K562 (cell line): ENCODE measurements around the gene DPEP2. TPM values are rescaled to one million over a fixed set of nuclear protein-coding genes. Genes with fewer than 3 reads are reported as not detected.
A peak's percentile ranks its signal among the peaks of the same experiment; 100 is the strongest.

ENCODE experiments used
- ATAC-seq: fragments of 200-7000 bp; cut with Tn5 transposase; 3 replicates; pipeline ENCODE4 v1.9.1; 2020; ENCODE audit warnings: moderate library complexity
- BruUV-seq: library from RNA; stranded (reverse); fragments of 400-500 nt; replicated peaks from 2 replicates; lab custom pipeline; 2021; lab: Mats Ljungman, UMichigan
- CTCF ChIA-PET: fragments of 300-600 bp; formaldehyde crosslinking; extraction: SDS; loops from one replicate; lab custom pipeline; 2021; ENCODE audit warnings: low intra/inter-chr PET ratio; lab: Yijun Ruan, JAX
- POLR2A ChIA-PET: fragments of 300-600, 350-650 bp; sonication (Branson Sonifier 250); formaldehyde crosslinking; extraction: SDS; loops from one replicate; lab custom pipeline; 2021; ENCODE audit warnings: antibody characterized with exemption, inconsistent platforms; lab: Yijun Ruan, JAX
- DNase-seq, 4 experiments: peaks; one replicate each; pipeline versions ENCODE4 v3.0.0 to v3.0.0-alpha.2; 2011 to 2018; ENCODE audit warnings: low spot score in 3 of 4, mixed read lengths in 3 of 4; ENCODE audit errors: extremely low read depth in 1 of 4
- FAIRE-seq: peaks from 2 replicates; lab custom pipeline; 2011; peaks lifted over from hg19 to GRCh38; lab: Jason Lieb, UNC
- H2AFZ ChIP-seq: 2 replicates; pipeline ENCODE4 v1.6.0; 2011; ENCODE audit warnings: low read depth, low read length, control low read depth, inconsistent platforms
- H3K27ac ChIP-seq: fragments of 200-600 bp; 3 replicates; pipeline ENCODE4 v1.8.0; 2011; ENCODE audit warnings: low read depth, mild to moderate bottlenecking, control low read depth, inconsistent platforms, low read length, moderate library complexity, mixed read lengths; ENCODE audit errors: extremely low read depth
- H3K27me3 ChIP-seq, 2 experiments: fragments of 300-600 bp in 1 of 2; 2 replicates in 1 of 2; 3 replicates in 1 of 2; pipeline versions ENCODE4 v1.6.0 to v1.8.0; 2011; ENCODE audit warnings: inconsistent platforms in 2 of 2, low read length in 2 of 2, mild to moderate bottlenecking in 1 of 2, mixed read lengths in 1 of 2, moderate library complexity in 1 of 2; ENCODE audit not compliant: control insufficient read depth in 2 of 2, insufficient read depth in 2 of 2
- H3K36me3 ChIP-seq: fragments of 300-600 bp; 3 replicates; pipeline ENCODE4 v1.8.0; 2011; ENCODE audit warnings: mild to moderate bottlenecking, low read length, inconsistent platforms; ENCODE audit not compliant: control insufficient read depth, insufficient read depth
- H3K4me1 ChIP-seq, 2 experiments: fragments of 200-600 bp in 1 of 2; replicated peaks in 1 of 2; 2 replicates in 1 of 2; 3 replicates in 1 of 2; pipeline versions ENCODE4 v1.5.1 to v1.8.0; 2011; ENCODE audit warnings: inconsistent platforms in 2 of 2, low read length in 2 of 2, mild to moderate bottlenecking in 1 of 2, mixed read lengths in 1 of 2, moderate library complexity in 1 of 2; ENCODE audit not compliant: control insufficient read depth in 2 of 2, insufficient read depth in 2 of 2
- H3K4me2 ChIP-seq: 2 replicates; pipeline ENCODE4 v1.6.1; 2011; ENCODE audit warnings: low read length, control low read depth, inconsistent platforms, mixed read lengths; ENCODE audit not compliant: insufficient read depth
- H3K4me3 ChIP-seq: fragments of 200-600 bp; sonication (generic), shearing (Covaris generic); 2 replicates; pipeline ENCODE4 v1.5.1; 2016; ENCODE audit warnings: control low read depth, inconsistent platforms
- H3K79me2 ChIP-seq: fragments of 200-600 bp; 3 replicates; pipeline ENCODE4 v1.8.0; 2011; ENCODE audit warnings: low read length, inconsistent platforms; ENCODE audit not compliant: control insufficient read depth, insufficient read depth
- H3K9ac ChIP-seq, 2 experiments: 2 replicates each; pipeline versions ENCODE4 v1.6.0 to v1.6.1; 2011; ENCODE audit warnings: low read depth in 2 of 2, low read length in 2 of 2, control low read depth in 1 of 2, inconsistent platforms in 1 of 2, mild to moderate bottlenecking in 1 of 2, mixed read lengths in 1 of 2; ENCODE audit not compliant: insufficient read depth in 1 of 2
- H3K9me1 ChIP-seq: one replicate; pipeline ENCODE4 v1.6.0; 2011; ENCODE audit warnings: inconsistent platforms, mild to moderate bottlenecking, low read length, moderate library complexity; ENCODE audit not compliant: control insufficient read depth, insufficient read depth
- H3K9me3 ChIP-seq: replicated peaks from 2 replicates; pipeline ENCODE4 v1.5.1; 2011; ENCODE audit warnings: low read depth, low read length, inconsistent platforms; ENCODE audit not compliant: control insufficient read depth, insufficient read depth
- H4K20me1 ChIP-seq: replicated peaks from 2 replicates; pipeline ENCODE4 v1.6.1; 2011; ENCODE audit warnings: low read length, inconsistent platforms, mixed read lengths; ENCODE audit not compliant: control insufficient read depth, insufficient read depth
- FOXA3 ChIP-seq, 2 experiments: fragments of 450-650 bp in 1 of 2; sonication (generic) in 1 of 2; formaldehyde crosslinking; IDR thresholded peaks in 1 of 2; conservative IDR thresholded peaks in 1 of 2; 2 replicates each; pipeline versions ENCODE4 v1.4.0 to v1.8.0; 2020 to 2022; ENCODE audit warnings: mild to moderate bottlenecking in 2 of 2, missing genetic modification reagents in 1 of 2
- FOXK1 ChIP-seq: sonication (generic); formaldehyde crosslinking; IDR thresholded peaks from 2 replicates; pipeline ENCODE4 v1.8.0; 2022; ENCODE audit warnings: missing genetic modification reagents, mild to moderate bottlenecking, borderline replicate concordance
- FUS ChIP-seq: fragments of 200-400 bp; formaldehyde crosslinking; optimal IDR thresholded peaks from 2 replicates; pipeline ENCODE3; 2017; ENCODE audit warnings: low read depth, low read length
- GTF2B ChIP-seq: IDR thresholded peaks from 2 replicates; pipeline ENCODE4 v1.6.1; 2011; ENCODE audit not compliant: insufficient read length; ENCODE audit errors: extremely low read depth
- RBM14 ChIP-seq: fragments of 200-400 bp; formaldehyde crosslinking; IDR thresholded peaks from 2 replicates; pipeline ENCODE4 v1.6.1; 2018; ENCODE audit warnings: low read depth, mild to moderate bottlenecking, low read length, moderate library complexity, borderline replicate concordance; ENCODE audit not compliant: insufficient read depth
- RFX5 ChIP-seq: IDR thresholded peaks from 2 replicates; pipeline ENCODE4 v1.6.1; 2011; ENCODE audit warnings: low read depth, mild to moderate bottlenecking, improper control_type of control experiment, low read length
- TCFL5 ChIP-seq: fragments of 250-450 bp; sonication (Bioruptor Pico); conservative IDR thresholded peaks from 2 replicates; pipeline ENCODE4 v1.6.1; 2021; ENCODE audit warnings: mild to moderate bottlenecking, moderate library complexity, matching md5 sums
- TRIM25 ChIP-seq: fragments of 450-650 bp; IDR thresholded peaks from 2 replicates; pipeline ENCODE4 v1.7.0; 2016; ENCODE audit warnings: borderline replicate concordance
- YY1 ChIP-seq, 3 experiments: IDR thresholded peaks; 2 replicates each; pipeline ENCODE4 v1.6.1; 2011; ENCODE audit warnings: low read length in 2 of 3, mild to moderate bottlenecking in 2 of 3, moderate library complexity in 2 of 3, borderline replicate concordance in 1 of 3, control low read depth in 1 of 3, low read depth in 1 of 3; ENCODE audit not compliant: insufficient read depth in 3 of 3, insufficient replicate concordance in 2 of 3, control insufficient read depth in 1 of 3, insufficient read length in 1 of 3; ENCODE audit errors: extremely low read depth in 1 of 3
- ZNF408 ChIP-seq: fragments of 250-450 bp; sonication (Bioruptor Pico); IDR thresholded peaks from 2 replicates; pipeline ENCODE4 v1.4.0; 2020; ENCODE audit warnings: low read depth, mild to moderate bottlenecking, moderate library complexity
- ZNF589 ChIP-seq: fragments of 200-800 bp; sonication (Bioruptor generic); IDR thresholded peaks from 2 replicates; pipeline ENCODE4 v1.6.1; 2016; ENCODE audit warnings: low read depth, missing genetic modification characterization, missing compliant biosample characterization
- ZNF639 ChIP-seq, 2 experiments: fragments of 200-800 bp in 1 of 2; sonication (Bioruptor generic) in 1 of 2; sonication (generic) in 1 of 2; formaldehyde crosslinking in 1 of 2; IDR thresholded peaks in 1 of 2; conservative IDR thresholded peaks in 1 of 2; 2 replicates each; pipeline versions ENCODE4 v1.5.0 to v1.6.1; 2016 to 2020; ENCODE audit warnings: missing compliant biosample characterization in 1 of 2, missing genetic modification characterization in 1 of 2, missing genetic modification reagents in 1 of 2
- WGBS: fragments of 100-300 bp; shearing (Covaris generic); methylation state at CpG from one replicate; pipeline ENCODE4 v1.1.6; 2016; ENCODE audit warnings: low coverage, mixed read lengths; ENCODE audit not compliant: insufficient coverage; ENCODE audit errors: missing lambda C conversion rate; 5-methylcytosine and 5-hydroxymethylcytosine counted together
- in situ Hi-C: fragments of 300-500 bp; cut with MboI; formaldehyde crosslinking; loops from 4 replicates; pipeline ENCODE4 v1.15.0; 2018; ENCODE audit warnings: inconsistent platforms, mixed read lengths
- intact Hi-C: fragments of 100-400 bp; cut with micrococcal nuclease; formaldehyde crosslinking; loops from 2 replicates; pipeline ENCODE4 v1.14.2; 2022
- polyA plus RNA-seq, 8 experiments: library from polyadenylated mRNA; depleted of rRNA in 4 of 8; stranded (reverse) in 5 of 8; unstranded in 3 of 8; fragments of >200 nt; fragmentation: Nextera tagmentation in 2 of 8; fragmentation: Illumina TruSeq in 1 of 8; extraction: Ambion mirVana in 2 of 8; extraction: Trizol in 1 of 8; gene quantifications; 2 replicates each; pipeline versions ENCODE4 v1.2.1 to v1.2.3, GENCODE V29; 2011 to 2014; ENCODE audit warnings: inconsistent platforms in 1 of 8, missing spikeins in 1 of 8
- total RNA-seq, 7 experiments: library from RNA; depleted of rRNA in 6 of 7; stranded (reverse); fragments of >200 nt in 6 of 7; fragmentation: Illumina TruSeq in 2 of 7; extraction: Trizol in 2 of 7; gene quantifications; 2 replicates each; pipeline versions ENCODE4 v1.2.1 to v1.2.3, GENCODE V29; 2011 to 2021; ENCODE audit warnings: low replicate concordance in 1 of 7

The DPEP2 gene
- total and polyA plus RNA-seq, 9 of the 15 experiments (the other 6 are each of a cell fraction or from before 2014, with no cell fraction given): 0.14 to 1.2 (median 0.38) TPM

DNA sequence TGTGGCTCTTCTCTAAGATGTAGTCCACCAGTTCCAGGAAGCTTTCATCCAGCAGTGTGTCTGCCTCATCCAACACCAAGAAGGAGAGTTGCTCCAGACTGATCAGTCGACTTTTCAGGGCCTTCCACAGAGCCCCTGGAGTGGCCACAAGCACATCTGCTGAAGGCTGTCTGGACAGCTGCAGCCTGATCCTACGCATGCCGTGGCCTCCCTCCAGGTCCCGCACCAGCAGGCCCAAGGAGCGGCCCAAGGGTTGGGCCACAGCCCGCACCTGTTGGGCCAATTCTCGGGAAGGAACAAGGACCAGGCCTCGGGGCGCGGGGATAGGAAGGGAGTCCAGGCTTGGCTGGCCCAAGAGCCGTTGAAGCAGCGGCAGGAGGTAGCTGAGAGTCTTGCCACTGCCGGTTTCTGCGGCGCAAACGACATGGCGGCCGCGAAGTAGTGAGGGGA, 23.0 kb upstream of the DPEP2 start:
- ATAC-seq: peak; percentile 42

More for the DNA sequence above, 23.0 kb upstream of the DPEP2 start:
- CTCF ChIA-PET: no interaction called here
- H3K9ac ChIP-seq: peak overlapping the region; percentile 90 to 100
- FAIRE-seq: no peak
- no peaks in the 10 kb centered on the region; the same call in 1 of the 2 replicates for H4K20me1 ChIP-seq
- no peak for TF ChIP-seq FUS
- no peak for TF ChIP-seq TCFL5 (CRISPR knock-in tag)
- TF ChIP-seq ZNF408: no peak
- no peak for TF ChIP-seq TRIM25
- 0 out of 2 replicates have a peak, but pooled peaks have one; percentile 88 for TF ChIP-seq RBM14
- TF ChIP-seq GTF2B: no peak
- peak in 1 of 3 experiments; percentile 67 for TF ChIP-seq YY1 (IDR thresholded peaks at IDR 0.05; ENCODE audit: borderline replicate concordance in 1 of 3, control insufficient read depth in 1 of 3, extremely low read depth in 1 of 3, insufficient read depth in 3 of 3, insufficient read length in 1 of 3, insufficient replicate concordance in 2 of 3, low read depth in 1 of 3, low read length in 2 of 3)
- 0 out of 2 replicates have a peak, but pooled peaks have one; percentile 10 for TF ChIP-seq FOXK1
- TF ChIP-seq ZNF639 (CRISPR knock-in tag; conservative IDR thresholded peaks at IDR 0.05 in 1 of 2, IDR thresholded peaks at IDR 0.05 in 1 of 2): no peak
- no peak for TF ChIP-seq ZNF589
- TF ChIP-seq RFX5: 0 out of 2 replicates have a peak, but pooled peaks have one; percentile 0
- TF ChIP-seq FOXA3 (CRISPR knock-in tag; conservative IDR thresholded peaks at IDR 0.05 in 1 of 2, IDR thresholded peaks at IDR 0.05 in 1 of 2): peak in 1 of 2 experiments; percentile 61; a peak in 1 of 4 replicates
- peaks cover 42% of the 10 kb centered on the region for H3K79me2 ChIP-seq
- WGBS: 1% methylated on average over 19 of the region's 19 CpGs
- H3K27me3 ChIP-seq: no peaks in the 10 kb centered on the region
- H3K36me3 ChIP-seq: peaks cover 32% of the 10 kb centered on the region
- no TSS peak for BruUV-seq
- in situ Hi-C loops: no loop called here
- peak overlapping the region; percentile 97 for H2AFZ ChIP-seq
- POLR2A ChIA-PET: interaction anchor here (0.6 to 2.6 kb wide), 8 partner anchors 10 to 216 kb away, joined by 3 to 13 read pairs (median 4); partner anchors contain the start of genes RANBP10 and TSNAXIP1
- peak in 2 of 4 experiments; percentile 14 to 37 for DNase-seq
- peak overlapping the region; percentile 88 for H3K4me3 ChIP-seq
- peak overlapping the region; percentile 94 for H3K4me2 ChIP-seq
- H3K27ac ChIP-seq: peak overlapping the region; percentile 78
- H3K4me1 ChIP-seq: peaks cover 8 to 23% of the 10 kb centered on the region in 2 experiments; a peak in 4 of 5 replicates
- H3K9me1 ChIP-seq: no peaks in the 10 kb centered on the region
- H3K9me3 ChIP-seq: no peaks in the 10 kb centered on the region
- intact Hi-C loops: no loop called here
